Epidermal melanocyte (primary cell): Measurements from ENCODE around the gene TMEM88.

ENCODE experiments used
- DNase-seq: peaks from one replicate; pipeline ENCODE4 v3.0.0; 2011; ENCODE audit warnings: low spot score; ENCODE audit not compliant: insufficient read length

The TMEM88 gene

GRCh38 chr17:7833011-7833794 lies 21.7 kb upstream of the TMEM88 start:
- DNase-seq = no peak

- DNase-seq = peak; percentile 87
These were observed 20.9 kb upstream of the TMEM88 start, which contains the start of gene KDM6B for GRCh38 chr17:7833795-7834541. Gene KDM6B, plus strand, starts transcription at chr17:7834217. Its CDS starts 11,338 bp downstream, at chr17:7845555.

- DNase-seq = no peak
These were observed 20.3 kb upstream of the TMEM88 start for GRCh38 chr17:7834542-7834956.

GRCh38 chr17:7834957-7835813 lies 19.7 kb upstream of the TMEM88 start:
- peak; percentile 88 for DNase-seq

- DNase-seq = no peak
These were observed 18.9 kb upstream of the TMEM88 start for GRCh38 chr17:7835814-7836595.

GRCh38 chr17:7836596-7837407 lies 18.1 kb upstream of the TMEM88 start:
- DNase-seq = no peak

GRCh38 chr17:7837408-7838088 lies 17.3 kb upstream of the TMEM88 start:
- no peak for DNase-seq

- peak; percentile 33 for DNase-seq
These were observed 16.5 kb upstream of the TMEM88 start for GRCh38 chr17:7838090-7839075.

GRCh38 chr17:7839190-7839875 lies 15.5 kb upstream of the TMEM88 start:
- no peak for DNase-seq

GRCh38 chr17:7839876-7840261 lies 15.0 kb upstream of the TMEM88 start:
- no peak for DNase-seq

GRCh38 chr17:7840441-7840840 lies 14.4 kb upstream of the TMEM88 start:
- no peak for DNase-seq

- no peak for DNase-seq
These were observed 14.0 kb upstream of the TMEM88 start for GRCh38 chr17:7840875-7841274.

GRCh38 chr17:7841396-7841914 lies 13.4 kb upstream of the TMEM88 start:
- peak; percentile 64 for DNase-seq

GRCh38 chr17:7841915-7842379 lies 12.9 kb upstream of the TMEM88 start:
- DNase-seq = peak; percentile 90

GRCh38 chr17:7842380-7843256 lies 12.2 kb upstream of the TMEM88 start:
- no peak for DNase-seq

- DNase-seq = no peak
These were observed 11.7 kb upstream of the TMEM88 start for GRCh38 chr17:7843257-7843535.
